Astrocyte (in vitro differentiated cells and primary cell): ENCODE measurements around the gene GOT1. TPM values are rescaled to one million over a fixed set of nuclear protein-coding genes. Genes with fewer than 3 reads are reported as not detected.

Source experiments
- DNase-seq: peaks from one replicate; pipeline ENCODE4 v3.0.0-alpha.2; 2010; ENCODE audit warnings: low read depth
- FAIRE-seq: peaks from 2 replicates; lab custom pipeline; 2011; peaks lifted over from hg19 to GRCh38; lab: Jason Lieb, UNC
- H2AFZ ChIP-seq: 2 replicates; pipeline ENCODE4 v1.6.0; 2012; ENCODE audit warnings: low read depth, low read length, inconsistent platforms
- H3K27ac ChIP-seq: 2 replicates; pipeline ENCODE4 v1.5.1; 2011; ENCODE audit warnings: low read depth, low read length, inconsistent platforms
- H3K27me3 ChIP-seq: 2 replicates; pipeline ENCODE4 v1.6.0; 2011; ENCODE audit warnings: low read length, inconsistent platforms; ENCODE audit not compliant: insufficient read depth
- H3K36me3 ChIP-seq: 2 replicates; pipeline ENCODE4 v1.5.1; 2011; ENCODE audit warnings: low read length, inconsistent platforms; ENCODE audit not compliant: insufficient read depth
- H3K4me1 ChIP-seq: 2 replicates; pipeline ENCODE4 v1.5.1; 2011; ENCODE audit warnings: low read length, inconsistent platforms; ENCODE audit not compliant: insufficient read depth
- H3K4me2 ChIP-seq: 2 replicates; pipeline ENCODE4 v1.6.0; 2012; ENCODE audit warnings: low read length, inconsistent platforms
- H3K4me3 ChIP-seq: 2 replicates; pipeline ENCODE4 v1.5.1; 2011; ENCODE audit warnings: low read depth, mild to moderate bottlenecking, low read length, inconsistent platforms; ENCODE audit not compliant: insufficient read depth
- H3K79me2 ChIP-seq: 2 replicates; pipeline ENCODE4 v1.6.0; 2012; ENCODE audit warnings: mild to moderate bottlenecking, low read length, inconsistent platforms; ENCODE audit not compliant: insufficient read depth
- H3K9ac ChIP-seq: 2 replicates; pipeline ENCODE4 v1.6.0; 2012; ENCODE audit warnings: mild to moderate bottlenecking, low read length, inconsistent platforms
- H3K9me3 ChIP-seq: 2 replicates; pipeline ENCODE4 v1.5.1; 2012; ENCODE audit warnings: low read depth, mild to moderate bottlenecking, low read length, inconsistent platforms; ENCODE audit not compliant: insufficient read depth
- H4K20me1 ChIP-seq: 2 replicates; pipeline ENCODE4 v1.6.0; 2012; ENCODE audit warnings: low read length, inconsistent platforms; ENCODE audit not compliant: insufficient read depth
- H3K27ac Mint-ChIP-seq: one replicate; pipeline ENCODE4 v1.8.0; 2021; ENCODE audit warnings: mild to moderate bottlenecking, mixed read lengths; ENCODE audit not compliant: unreplicated experiment
- H3K27me3 Mint-ChIP-seq: one replicate; pipeline ENCODE4 v1.8.0; 2021; ENCODE audit warnings: low read depth, mixed read lengths; ENCODE audit not compliant: unreplicated experiment
- H3K36me3 Mint-ChIP-seq: one replicate; pipeline ENCODE4 v1.8.0; 2021; ENCODE audit warnings: low read depth, mixed read lengths; ENCODE audit not compliant: unreplicated experiment
- H3K4me1 Mint-ChIP-seq: one replicate; pipeline ENCODE4 v1.8.0; 2021; ENCODE audit warnings: low read depth, mixed read lengths; ENCODE audit not compliant: unreplicated experiment
- H3K4me3 Mint-ChIP-seq: one replicate; pipeline ENCODE4 v1.8.0; 2021; ENCODE audit warnings: mild to moderate bottlenecking, moderate library complexity, mixed read lengths; ENCODE audit not compliant: unreplicated experiment
- H3K9me3 Mint-ChIP-seq: one replicate; pipeline ENCODE4 v1.8.0; 2021; ENCODE audit warnings: mild to moderate bottlenecking, mixed read lengths; ENCODE audit not compliant: unreplicated experiment
- EZH2 ChIP-seq: IDR thresholded peaks from 2 replicates; pipeline ENCODE4 v1.6.1; 2012; ENCODE audit warnings: mild to moderate bottlenecking, low read length, inconsistent platforms; ENCODE audit not compliant: insufficient read depth
- total RNA-seq: library from RNA; stranded (reverse); gene quantifications from 2 replicates; pipeline ENCODE4 v1.2.1, GENCODE V29; 2021
- TF ChIP-seq, protein P1 (sequence below): IDR thresholded peaks from 2 replicates; pipeline ENCODE4 v1.5.1; 2011; ENCODE audit warnings: low read depth, mild to moderate bottlenecking, inconsistent platforms, low read length, moderate library complexity; ENCODE audit not compliant: insufficient read depth

The GOT1 gene
- total RNA-seq, 1 donor from 2014 or later, result 46.8 TPM

DNA sequence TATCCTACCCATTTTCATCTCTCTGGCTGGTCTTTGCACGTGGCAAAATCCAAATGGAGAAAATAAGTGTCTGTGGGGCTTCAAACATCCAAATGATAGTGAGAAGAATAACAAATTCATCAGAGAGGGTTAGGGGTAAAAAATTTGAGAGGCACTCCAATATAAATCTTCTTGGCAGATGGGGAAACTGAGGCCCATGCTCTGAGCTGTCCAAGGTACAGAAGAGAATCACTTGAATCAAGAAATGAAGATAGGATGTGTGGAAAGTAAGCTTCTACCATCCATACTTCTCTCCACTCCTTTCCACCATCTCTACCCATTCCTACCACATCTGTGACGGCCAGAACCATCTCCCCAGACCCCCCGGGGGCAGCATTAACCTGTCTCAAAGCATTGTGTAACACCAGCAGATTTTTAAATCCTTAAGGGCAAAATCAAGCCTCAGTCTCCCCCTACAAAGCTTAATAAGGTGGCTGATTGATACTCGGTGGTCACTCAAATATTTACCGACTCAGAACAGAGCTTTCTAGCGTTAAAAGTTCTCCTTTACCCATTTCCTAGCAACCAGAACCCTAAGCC lies 818 bp downstream of the GOT1 start:
- H3K4me2 ChIP-seq, result peak overlapping the region; percentile 92
- H3K27me3 Mint-ChIP-seq, result no peaks in the 10 kb centered on the region
- no peak for TF ChIP-seq EZH2
- TF ChIP-seq, protein P1, sequence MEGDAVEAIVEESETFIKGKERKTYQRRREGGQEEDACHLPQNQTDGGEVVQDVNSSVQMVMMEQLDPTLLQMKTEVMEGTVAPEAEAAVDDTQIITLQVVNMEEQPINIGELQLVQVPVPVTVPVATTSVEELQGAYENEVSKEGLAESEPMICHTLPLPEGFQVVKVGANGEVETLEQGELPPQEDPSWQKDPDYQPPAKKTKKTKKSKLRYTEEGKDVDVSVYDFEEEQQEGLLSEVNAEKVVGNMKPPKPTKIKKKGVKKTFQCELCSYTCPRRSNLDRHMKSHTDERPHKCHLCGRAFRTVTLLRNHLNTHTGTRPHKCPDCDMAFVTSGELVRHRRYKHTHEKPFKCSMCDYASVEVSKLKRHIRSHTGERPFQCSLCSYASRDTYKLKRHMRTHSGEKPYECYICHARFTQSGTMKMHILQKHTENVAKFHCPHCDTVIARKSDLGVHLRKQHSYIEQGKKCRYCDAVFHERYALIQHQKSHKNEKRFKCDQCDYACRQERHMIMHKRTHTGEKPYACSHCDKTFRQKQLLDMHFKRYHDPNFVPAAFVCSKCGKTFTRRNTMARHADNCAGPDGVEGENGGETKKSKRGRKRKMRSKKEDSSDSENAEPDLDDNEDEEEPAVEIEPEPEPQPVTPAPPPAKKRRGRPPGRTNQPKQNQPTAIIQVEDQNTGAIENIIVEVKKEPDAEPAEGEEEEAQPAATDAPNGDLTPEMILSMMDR, result no peak
- no peaks in the 10 kb centered on the region for H3K9me3 Mint-ChIP-seq
- peaks cover 11% of the 10 kb centered on the region for H3K4me1 Mint-ChIP-seq
- no peaks in the 10 kb centered on the region for H3K27me3 ChIP-seq
- peak overlapping the region; percentile 88 for H2AFZ ChIP-seq
- FAIRE-seq, result no peak
- peak overlapping the region; percentile 90 for H3K9ac ChIP-seq
- DNase-seq, result no peak
- peak overlapping the region; percentile 89 for H3K27ac Mint-ChIP-seq
- H3K36me3 ChIP-seq, result peaks cover 6% of the 10 kb centered on the region
- peaks cover 60% of the 10 kb centered on the region for H3K79me2 ChIP-seq
- peaks cover 13% of the 10 kb centered on the region for H4K20me1 ChIP-seq
- peaks cover 3% of the 10 kb centered on the region for H3K36me3 Mint-ChIP-seq
- H3K4me1 ChIP-seq, result peaks cover 10% of the 10 kb centered on the region
- peak overlapping the region; percentile 88 for H3K4me3 ChIP-seq
- peak overlapping the region; percentile 67 for H3K27ac ChIP-seq
- peak overlapping the region; percentile 94 for H3K4me3 Mint-ChIP-seq
- H3K9me3 ChIP-seq, result no peaks in the 10 kb centered on the region

DNA sequence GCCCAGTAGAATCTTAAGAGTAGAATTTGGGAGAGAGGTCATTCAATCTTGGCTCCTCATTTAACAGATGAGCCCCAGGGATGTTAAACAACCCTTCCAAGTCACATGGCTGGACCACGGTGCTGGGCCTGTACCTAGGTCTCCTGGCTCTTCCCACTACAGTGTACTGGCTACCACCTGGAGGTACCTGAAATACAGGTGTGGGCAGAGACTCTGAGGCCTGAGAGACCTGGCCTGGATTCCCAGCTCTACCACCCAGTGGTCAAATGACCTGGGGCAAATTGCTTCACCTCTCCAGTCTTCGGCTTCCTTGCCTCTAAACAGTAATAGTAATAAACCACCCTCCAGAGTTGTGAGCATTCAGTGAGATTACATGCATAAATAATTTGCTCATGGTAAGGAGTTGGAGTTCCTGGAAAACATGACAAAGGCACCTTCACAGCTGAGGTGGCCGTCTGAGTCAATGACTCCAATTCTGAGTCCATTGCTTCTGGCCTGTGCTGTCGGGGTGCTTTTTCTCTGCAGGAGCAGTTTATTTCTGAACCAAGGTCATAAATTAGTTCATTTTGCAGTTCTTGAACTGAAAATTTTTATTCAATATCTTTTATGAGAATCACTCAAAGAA lies 2.7 kb downstream of the GOT1 start:
- Histone ChIP-seq H4K20me1 (peaks cover 13% of the 10 kb centered on the region), H3K4me1 (peaks cover 10% of the 10 kb centered on the region), H2AFZ (no peak overlapping the region), H3K36me3 (peaks cover 6% of the 10 kb centered on the region), H3K79me2 (peaks cover 56% of the 10 kb centered on the region), H3K4me2 (no peak overlapping the region), H3K9me3 (no peaks in the 10 kb centered on the region), H3K27ac (no peak overlapping the region), H3K9ac (no peak overlapping the region), H3K27me3 (no peaks in the 10 kb centered on the region), H3K4me3 (no peak overlapping the region)
- Mint-ChIP-seq H3K27me3 (no peaks in the 10 kb centered on the region), H3K4me3 (peak overlapping the region; percentile 40), H3K27ac (no peak overlapping the region), H3K4me1 (peaks cover 11% of the 10 kb centered on the region), H3K9me3 (no peaks in the 10 kb centered on the region), H3K36me3 (peaks cover 5% of the 10 kb centered on the region)
- DNase-seq (no peak), FAIRE-seq (no peak)
- TF ChIP-seq EZH2, result no peak
- TF ChIP-seq, protein P1, result no peak

DNA sequence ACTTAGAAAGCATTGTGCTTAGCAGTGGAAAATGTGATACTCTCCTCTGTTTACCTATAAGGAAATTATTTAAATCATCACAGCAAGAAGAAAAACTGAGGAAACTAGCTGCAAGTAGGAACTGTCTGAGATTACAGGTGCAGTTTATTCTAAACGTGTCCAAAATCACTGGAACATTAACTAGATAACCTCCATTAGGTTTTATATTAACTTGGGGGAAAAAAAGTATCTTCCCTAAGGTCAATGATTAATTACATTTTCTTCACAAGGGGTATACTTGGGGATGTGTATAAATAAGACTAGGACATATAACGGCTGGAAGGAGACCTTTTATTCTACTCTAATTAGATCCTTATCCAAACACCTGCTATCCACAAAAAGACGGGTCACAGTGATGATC lies 3.7 kb downstream of the GOT1 start:
- H3K27me3 ChIP-seq, result no peaks in the 10 kb centered on the region
- no peak overlapping the region for H3K4me3 ChIP-seq
- DNase-seq, result no peak
- no peak overlapping the region for H3K27ac Mint-ChIP-seq
- peaks cover 13% of the 10 kb centered on the region for H4K20me1 ChIP-seq
- peaks cover 50% of the 10 kb centered on the region for H3K79me2 ChIP-seq
- no peak overlapping the region for H3K4me3 Mint-ChIP-seq
- peaks cover 11% of the 10 kb centered on the region for H3K4me1 Mint-ChIP-seq
- H3K27ac ChIP-seq, result no peak overlapping the region
- H3K9me3 Mint-ChIP-seq, result no peaks in the 10 kb centered on the region
- no peak for FAIRE-seq
- no peak overlapping the region for H2AFZ ChIP-seq
- H3K36me3 ChIP-seq, result peaks cover 6% of the 10 kb centered on the region
- TF ChIP-seq, protein P1, result no peak
- no peak for TF ChIP-seq EZH2
- H3K9ac ChIP-seq, result no peak overlapping the region
- H3K9me3 ChIP-seq, result no peaks in the 10 kb centered on the region
- H3K27me3 Mint-ChIP-seq, result no peaks in the 10 kb centered on the region
- H3K36me3 Mint-ChIP-seq, result peaks cover 5% of the 10 kb centered on the region
- H3K4me1 ChIP-seq, result peaks cover 10% of the 10 kb centered on the region
- no peak overlapping the region for H3K4me2 ChIP-seq
